ENCODE measurements around the gene MYG1.

MYG1 gene

GRCh38 chr12:53344824-53345485 lies 45.5 kb downstream of the MYG1 start (continued):
- TF ChIP-seq ZBTB20 (tag by site-specific recombination; IDR thresholded peaks at IDR 0.05) (peak; percentile 36; the same call in 1 of the 2 replicates), IKZF3 (tag by site-specific recombination; IDR thresholded peaks at IDR 0.05) (peak; percentile 66), ZNF239 (tag by site-specific recombination; IDR thresholded peaks at IDR 0.05) (0 out of 2 replicates have a peak, but pooled peaks have one; percentile 8), ZNF335 (tag by site-specific recombination; conservative IDR thresholded peaks at IDR 0.05) (peak; percentile 85), PRDM4 (tag by site-specific recombination; IDR thresholded peaks at IDR 0.05) (peak; percentile 39; the same call in 1 of the 2 replicates), ZNF747 (tag by site-specific recombination; IDR thresholded peaks at IDR 0.05) (no peak), HOXD13 (CRISPR knock-in tag; IDR thresholded peaks at IDR 0.05; ENCODE audit: borderline replicate concordance) (no peak), ZFP37 (tag by site-specific recombination; IDR thresholded peaks at IDR 0.05) (peak; percentile 36; the same call in 1 of the 2 replicates), GLIS2 (tag by site-specific recombination; IDR thresholded peaks at IDR 0.05) (peak; percentile 95), EGR2 (tag by site-specific recombination; IDR thresholded peaks at IDR 0.05; ENCODE audit: low read depth) (0 out of 2 replicates have a peak, but pooled peaks have one; percentile 6), ZNF292 (tag by site-specific recombination; IDR thresholded peaks at IDR 0.05; ENCODE audit: borderline replicate concordance, low read depth) (no peak), ZNF777 (tag by site-specific recombination; IDR thresholded peaks at IDR 0.05; ENCODE audit: borderline replicate concordance) (peak; percentile 68; the same call in 1 of the 2 replicates), ZNF530 (tag by site-specific recombination; IDR thresholded peaks at IDR 0.05; ENCODE audit: low read depth) (no peak), ZBTB8A (tag by site-specific recombination; IDR thresholded peaks at IDR 0.05) (peak; percentile 60), ZNF366 (tag by site-specific recombination; conservative IDR thresholded peaks at IDR 0.05) (peak; percentile 69)
- TF ChIP-seq, protein P1, sequence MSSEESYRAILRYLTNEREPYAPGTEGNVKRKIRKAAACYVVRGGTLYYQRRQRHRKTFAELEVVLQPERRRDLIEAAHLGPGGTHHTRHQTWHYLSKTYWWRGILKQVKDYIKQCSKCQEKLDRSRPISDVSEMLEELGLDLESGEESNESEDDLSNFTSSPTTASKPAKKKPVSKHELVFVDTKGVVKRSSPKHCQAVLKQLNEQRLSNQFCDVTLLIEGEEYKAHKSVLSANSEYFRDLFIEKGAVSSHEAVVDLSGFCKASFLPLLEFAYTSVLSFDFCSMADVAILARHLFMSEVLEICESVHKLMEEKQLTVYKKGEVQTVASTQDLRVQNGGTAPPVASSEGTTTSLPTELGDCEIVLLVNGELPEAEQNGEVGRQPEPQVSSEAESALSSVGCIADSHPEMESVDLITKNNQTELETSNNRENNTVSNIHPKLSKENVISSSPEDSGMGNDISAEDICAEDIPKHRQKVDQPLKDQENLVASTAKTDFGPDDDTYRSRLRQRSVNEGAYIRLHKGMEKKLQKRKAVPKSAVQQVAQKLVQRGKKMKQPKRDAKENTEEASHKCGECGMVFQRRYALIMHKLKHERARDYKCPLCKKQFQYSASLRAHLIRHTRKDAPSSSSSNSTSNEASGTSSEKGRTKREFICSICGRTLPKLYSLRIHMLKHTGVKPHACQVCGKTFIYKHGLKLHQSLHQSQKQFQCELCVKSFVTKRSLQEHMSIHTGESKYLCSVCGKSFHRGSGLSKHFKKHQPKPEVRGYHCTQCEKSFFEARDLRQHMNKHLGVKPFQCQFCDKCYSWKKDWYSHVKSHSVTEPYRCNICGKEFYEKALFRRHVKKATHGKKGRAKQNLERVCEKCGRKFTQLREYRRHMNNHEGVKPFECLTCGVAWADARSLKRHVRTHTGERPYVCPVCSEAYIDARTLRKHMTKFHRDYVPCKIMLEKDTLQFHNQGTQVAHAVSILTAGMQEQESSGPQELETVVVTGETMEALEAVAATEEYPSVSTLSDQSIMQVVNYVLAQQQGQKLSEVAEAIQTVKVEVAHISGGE (tag by site-specific recombination; conservative IDR thresholded peaks at IDR 0.05; ENCODE audit: low read depth), result peak; percentile 75

GRCh38 chr12:53345486-53346188 lies 46.1 kb downstream of the MYG1 start:
- Histone ChIP-seq H3K9me3 (ENCODE audit: control insufficient read depth, insufficient read depth, low read depth, low read length) (no peaks in the 10 kb centered on the region), H3K27ac (ENCODE audit: extremely low read depth, low read depth, low read length) (no peak overlapping the region), H3K36me3 (ENCODE audit: control insufficient read depth in 2 of 2, insufficient read depth in 1 of 2, low read length in 2 of 2) (no peaks in the 10 kb centered on the region), H3K4me1 (ENCODE audit: control insufficient read depth, insufficient read depth, low read length) (no peaks in the 10 kb centered on the region), H3K4me3 (ENCODE audit: low read depth, low read length) (peak overlapping the region; percentile 62)
- ChIA-PET POLR2A (interaction anchor here (0.6 to 2.3 kb wide), 11 partner anchors 21 to 267 kb away, joined by 3 to 20 read pairs (median 3); partner anchors contain the start of genes AAAS, MAP3K12, PRR13 and SP1), CTCF (interaction anchor here (0.5 to 7.0 kb wide), 20 partner anchors 14 to 291 kb away, joined by 3 to 156 read pairs (median 4); partner anchors contain the start of genes AAAS, AMHR2, MYG1 and PFDN5)
- TF ChIP-seq HOXD13 (CRISPR knock-in tag; IDR thresholded peaks at IDR 0.05; ENCODE audit: borderline replicate concordance), result no peak
- TF ChIP-seq ZBTB49 (tag by site-specific recombination; IDR thresholded peaks at IDR 0.05; ENCODE audit: low read depth), result no peak
- no peak for TF ChIP-seq ZNF423 (tag by site-specific recombination; IDR thresholded peaks at IDR 0.05)
- no peak for TF ChIP-seq ZNF274 (IDR thresholded peaks at IDR 0.05; ENCODE audit: low read length)
- no peak for TF ChIP-seq ZNF274 (tag by site-specific recombination; IDR thresholded peaks at IDR 0.05; ENCODE audit: borderline replicate concordance)
- TF ChIP-seq ZNF404 (tag by site-specific recombination; IDR thresholded peaks at IDR 0.05), result no peak
- no peak for TF ChIP-seq SETDB1 (IDR thresholded peaks at IDR 0.05; ENCODE audit: insufficient read length, low read length)
- no peak for TF ChIP-seq ZNF48 (tag by site-specific recombination; IDR thresholded peaks at IDR 0.05)
- TF ChIP-seq ZNF514 (tag by site-specific recombination; IDR thresholded peaks at IDR 0.05), result no peak
- peak; percentile 51 for TF ChIP-seq OSR2 (tag by site-specific recombination; IDR thresholded peaks at IDR 0.05)
- no peak for TF ChIP-seq ZNF785 (tag by site-specific recombination; IDR thresholded peaks at IDR 0.05)
- no peak for TF ChIP-seq ZNF473 (tag by site-specific recombination; IDR thresholded peaks at IDR 0.05)
- no peak for TF ChIP-seq MZF1 (tag by site-specific recombination; IDR thresholded peaks at IDR 0.05; ENCODE audit: borderline replicate concordance)

All from HEK293 (cell line).